ENCODE data around the gene PRRC2C.
"Not testable (repeated sequence)": the region's sequence is repeated elsewhere in the genome, so short reads cannot be mapped to it uniquely, and the experiment has no call there.

The PRRC2C gene

GRCh38 chr1:171485375-171486047 is at the start of gene PRRC2C:
TSS of gene PRRC2C (plus strand) at chr1:171485530. CDS start at chr1:171512089, 26,559 bp downstream.
- peak; percentile 82 for DNase-seq (ENCODE audit: low read depth)

GRCh38 chr1:171438441-171438840 is 46.9 kb upstream of the PRRC2C start:
- DNase-seq (ENCODE audit: low read depth) = peak; percentile 92

GRCh38 chr1:171440201-171440600 is 45.1 kb upstream of the PRRC2C start:
- not testable (repeated sequence) for DNase-seq (ENCODE audit: low read depth)

- DNase-seq (ENCODE audit: low read depth) = peak; percentile 33
Observed at GRCh38 chr1:171441278-171441895, 43.9 kb upstream of the PRRC2C start.

- DNase-seq (ENCODE audit: low read depth) = no peak
Observed at GRCh38 chr1:171446386-171446785, 38.9 kb upstream of the PRRC2C start.

- no peak for DNase-seq (ENCODE audit: low read depth)
Observed at GRCh38 chr1:171455967-171456366, 29.4 kb upstream of the PRRC2C start.

- no peak for DNase-seq (ENCODE audit: low read depth)
Observed at GRCh38 chr1:171457412-171457811, 27.9 kb upstream of the PRRC2C start.

- no peak for DNase-seq (ENCODE audit: low read depth)
Observed at GRCh38 chr1:171460018-171460620, 25.2 kb upstream of the PRRC2C start.

- no peak for DNase-seq (ENCODE audit: low read depth)
Observed at GRCh38 chr1:171467626-171468025, 17.7 kb upstream of the PRRC2C start.

GRCh38 chr1:171468120-171468750 is 17.1 kb upstream of the PRRC2C start:
- DNase-seq (ENCODE audit: low read depth) = no peak

GRCh38 chr1:171470726-171471125 is 14.6 kb upstream of the PRRC2C start:
- DNase-seq (ENCODE audit: low read depth) = no peak

GRCh38 chr1:171472183-171472647 is 13.1 kb upstream of the PRRC2C start:
- DNase-seq (ENCODE audit: low read depth) = no peak

- DNase-seq (ENCODE audit: low read depth) = no peak
Observed at GRCh38 chr1:171476829-171477228, 8.5 kb upstream of the PRRC2C start.

GRCh38 chr1:171477804-171478203 is 7.5 kb upstream of the PRRC2C start:
- no peak for DNase-seq (ENCODE audit: low read depth)

- no peak for DNase-seq (ENCODE audit: low read depth)
Observed at GRCh38 chr1:171480035-171480434, 5.3 kb upstream of the PRRC2C start.

- no peak for DNase-seq (ENCODE audit: low read depth)
Observed at GRCh38 chr1:171484760-171485374, 463 bp upstream of the PRRC2C start.

GRCh38 chr1:171486048-171486519 is 754 bp downstream of the PRRC2C start:
- peak; percentile 24 for DNase-seq (ENCODE audit: low read depth)

- no peak for DNase-seq (ENCODE audit: low read depth)
Observed at GRCh38 chr1:171487038-171487437, 1.7 kb downstream of the PRRC2C start.

- DNase-seq (ENCODE audit: low read depth) = no peak
Observed at GRCh38 chr1:171488190-171488929, 3.0 kb downstream of the PRRC2C start.

GRCh38 chr1:171494076-171494475 is 8.7 kb downstream of the PRRC2C start:
- DNase-seq (ENCODE audit: low read depth) = no peak

- no peak for DNase-seq (ENCODE audit: low read depth)
Observed at GRCh38 chr1:171495444-171495843, 10.1 kb downstream of the PRRC2C start.
